GM18498 (cell line): Measurements from ENCODE around the gene INPP4A.
A peak's percentile ranks its signal among the peaks of the same experiment; 100 is the strongest.
"Not testable (repeated sequence)": the region's sequence is repeated elsewhere in the genome, so short reads cannot be mapped to it uniquely, and the experiment has no call there.

Experiments used
- ATAC-seq: cut with Tn5 transposase; IDR thresholded peaks from one replicate; pipeline ENCODE4 v1.9.1; 2021; ENCODE audit warnings: mild to moderate bottlenecking, moderate library complexity; ENCODE audit not compliant: unreplicated experiment

Gene INPP4A

DNA sequence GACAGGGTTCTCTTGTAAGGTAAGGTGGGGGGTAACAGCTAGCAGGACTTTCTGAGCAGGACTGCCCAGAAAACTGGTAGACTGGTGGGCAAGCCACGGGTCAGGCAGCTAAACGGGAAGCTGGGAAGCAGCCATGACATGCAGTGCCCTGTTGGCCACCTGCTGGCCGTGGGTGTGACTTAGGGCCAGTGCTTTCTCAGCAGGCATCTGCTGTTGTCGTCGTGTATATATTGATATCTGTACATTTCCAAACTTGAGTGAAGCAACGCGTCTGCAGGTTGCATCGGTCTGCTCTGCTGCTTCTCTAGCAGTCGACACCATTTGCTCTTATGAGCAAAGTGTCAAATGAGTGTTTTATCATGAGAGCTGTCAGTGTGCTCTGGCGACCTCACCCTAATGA lies 132.7 kb downstream of the INPP4A start:
- ATAC-seq: no peak

DNA sequence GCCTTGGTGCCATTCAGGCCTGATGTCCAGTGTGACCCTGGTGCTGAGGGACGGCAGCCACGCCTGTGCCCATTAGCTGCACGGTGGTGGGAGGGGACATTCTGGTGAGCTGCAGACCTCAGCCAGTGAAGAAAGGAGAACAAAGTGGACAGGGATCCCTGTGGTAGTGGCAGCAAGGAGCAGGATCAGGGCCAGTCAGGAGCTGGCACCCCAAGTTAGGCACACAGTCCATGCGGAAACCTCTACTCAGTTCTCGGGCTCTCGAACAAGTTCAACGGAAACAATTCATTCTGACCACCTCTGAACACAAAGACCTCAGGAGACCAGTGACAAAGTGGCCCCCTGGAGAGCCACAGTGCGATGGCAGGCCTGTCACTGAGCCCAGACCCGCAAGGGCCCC lies 133.6 kb downstream of the INPP4A start:
- ATAC-seq: no peak

- no peak for ATAC-seq
These were observed 135.3 kb downstream of the INPP4A start for GRCh38 chr2:98579926-98580325.

- ATAC-seq: no peak
These were observed 136.1 kb downstream of the INPP4A start for GRCh38 chr2:98580656-98581284.

DNA sequence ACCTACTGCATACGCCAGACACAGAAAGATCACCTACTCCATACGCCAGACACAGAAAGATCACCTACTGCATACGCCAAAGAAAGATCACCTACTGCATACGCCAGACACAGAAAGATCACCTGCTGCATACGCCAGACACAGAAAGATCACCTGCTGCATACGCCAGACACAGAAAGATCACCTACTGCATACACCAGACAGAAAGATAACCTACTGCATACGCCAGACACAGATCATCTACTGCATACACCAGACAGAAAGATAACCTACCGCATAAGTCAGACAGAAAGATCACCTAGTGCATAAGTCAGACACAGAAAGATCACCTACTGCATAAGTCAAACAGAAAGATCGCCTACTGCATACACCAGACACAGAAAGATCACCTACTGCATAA lies 137.9 kb downstream of the INPP4A start:
- no peak for ATAC-seq

GRCh38 chr2:98583276-98583675 lies 138.6 kb downstream of the INPP4A start:
- no peak for ATAC-seq

DNA sequence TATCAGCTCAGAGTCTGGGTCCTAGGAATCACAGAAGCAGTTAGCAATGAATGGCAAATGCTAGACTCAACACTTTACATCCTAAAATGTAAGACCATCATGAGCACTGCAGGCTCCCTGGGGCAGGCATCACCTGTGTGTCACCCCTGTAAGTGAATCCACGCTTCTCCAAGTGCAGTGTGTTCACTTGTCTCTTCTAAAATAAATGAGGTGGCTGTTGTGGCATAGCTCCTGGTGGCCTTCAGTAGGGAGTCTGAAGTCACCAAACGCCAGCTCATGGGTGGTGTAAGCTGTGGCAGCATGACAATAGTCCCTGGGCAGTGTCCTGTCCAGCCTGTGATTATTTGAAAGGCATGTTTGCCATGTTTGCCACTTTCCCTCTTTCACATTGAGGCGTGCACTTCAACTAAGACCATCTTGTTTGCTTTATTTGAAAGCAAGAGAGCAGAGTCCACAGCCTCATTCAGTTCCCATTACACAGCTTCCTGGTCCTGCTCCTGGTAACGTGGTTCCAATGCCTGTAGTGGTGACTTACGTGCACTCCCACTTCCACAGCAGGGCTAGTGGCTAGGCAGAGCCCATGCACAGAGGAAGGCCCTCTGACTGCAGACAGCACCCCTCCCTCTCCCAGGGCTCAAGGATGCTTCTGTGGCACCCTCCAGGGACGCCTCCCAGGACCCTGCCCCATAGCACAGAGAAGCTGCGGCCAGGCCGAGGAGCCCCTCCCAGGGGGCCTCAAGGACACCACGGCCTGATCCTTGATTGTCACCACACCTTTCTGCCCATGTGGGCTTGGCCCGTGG lies 139.4 kb downstream of the INPP4A start:
- no peak for ATAC-seq

GRCh38 chr2:98585386-98585785 lies 140.7 kb downstream of the INPP4A start:
- ATAC-seq: no peak

DNA sequence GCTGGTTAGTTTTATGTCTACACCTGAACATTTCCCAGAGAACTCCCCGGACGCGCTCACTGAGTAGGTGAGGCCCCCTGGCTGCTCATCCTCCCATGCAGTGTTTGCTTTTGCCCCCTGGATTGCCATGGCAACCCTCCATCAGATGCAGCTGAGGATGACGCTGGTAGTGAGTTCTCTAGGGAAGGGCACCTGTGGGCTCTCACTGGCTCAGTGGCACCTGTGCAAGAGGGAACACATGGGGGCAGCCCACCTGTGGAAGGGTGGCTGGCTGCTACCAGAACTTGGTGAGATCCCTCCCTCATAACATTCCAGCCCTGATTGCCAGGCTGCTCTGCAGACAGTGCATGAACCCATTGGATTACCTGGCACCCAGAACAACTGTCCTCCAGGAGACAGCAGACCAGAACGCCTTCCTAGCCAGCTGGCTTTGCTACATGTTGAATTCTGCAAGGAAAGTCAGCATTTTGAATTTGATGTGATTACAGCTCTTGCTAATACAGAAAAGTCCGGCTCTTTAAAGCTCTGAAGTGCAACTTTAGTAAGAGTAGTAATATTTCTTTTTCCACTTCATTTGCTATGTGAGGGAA lies 142.0 kb downstream of the INPP4A start:
- ATAC-seq: no peak

- no peak for ATAC-seq
These were observed 144.3 kb downstream of the INPP4A start for GRCh38 chr2:98588880-98589431.

DNA sequence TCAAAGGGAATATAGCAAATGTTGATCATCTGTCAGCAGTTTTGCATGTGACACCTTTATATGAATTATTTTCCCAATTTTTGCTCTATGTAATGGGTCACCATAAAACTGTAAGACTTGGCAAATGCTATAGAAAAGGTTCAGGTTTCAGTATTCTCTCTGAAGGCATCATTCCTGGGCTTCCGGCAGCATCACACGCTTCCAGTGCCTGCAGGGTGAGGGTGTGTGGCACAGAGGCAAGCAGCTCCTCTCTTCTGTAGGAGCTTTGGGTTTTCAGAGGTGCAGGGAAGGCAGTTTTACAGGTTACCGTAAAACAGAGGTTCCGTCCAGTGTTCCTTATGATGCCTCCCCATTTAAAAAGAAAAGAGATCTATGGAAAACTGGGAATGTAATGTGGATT lies 144.8 kb downstream of the INPP4A start:
- ATAC-seq: no peak

DNA sequence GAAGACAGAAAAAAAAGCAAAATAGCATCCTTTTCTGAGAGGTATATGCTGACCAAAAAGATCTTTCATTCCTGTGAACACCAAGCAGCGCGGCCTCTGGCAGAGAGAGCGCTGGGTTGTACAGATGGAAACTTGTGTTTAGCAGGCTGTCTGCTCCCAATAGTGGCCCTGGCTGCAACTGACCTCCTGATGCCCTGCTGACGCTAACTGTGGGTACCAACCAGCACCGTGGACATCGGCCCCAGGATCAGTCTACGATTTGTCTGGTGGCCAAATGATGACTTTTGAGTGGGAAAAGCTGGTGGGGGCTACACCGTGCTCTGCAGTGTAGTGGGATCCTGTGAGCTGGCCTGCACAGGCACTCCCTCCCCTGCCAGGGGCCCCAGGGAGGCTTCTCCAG lies 147.9 kb downstream of the INPP4A start:
- ATAC-seq: no peak

DNA sequence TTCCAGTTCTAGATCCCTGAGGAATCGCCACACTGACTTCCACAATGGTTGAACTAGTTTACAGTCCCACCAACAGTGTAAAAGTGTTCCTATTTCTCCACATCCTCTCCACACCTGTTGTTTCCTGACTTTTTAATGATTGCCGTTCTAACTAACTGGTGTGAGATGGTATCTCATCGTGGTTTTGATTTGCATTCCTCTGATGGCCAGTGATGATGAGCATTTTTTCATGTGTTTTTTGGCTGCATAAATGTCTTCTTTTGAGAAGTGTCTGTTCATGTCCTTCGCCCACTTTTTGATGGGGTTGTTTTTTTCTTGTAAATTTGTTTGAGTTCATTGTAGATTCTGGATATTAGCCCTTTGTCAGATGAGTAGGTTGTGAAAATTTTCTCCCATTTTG lies 150.0 kb downstream of the INPP4A start:
- ATAC-seq: not testable (repeated sequence)

GRCh38 chr2:98598781-98599428 lies 154.2 kb downstream of the INPP4A start:
- ATAC-seq: no peak

- peak; percentile 84 for ATAC-seq
These were observed 157.0 kb downstream of the INPP4A start for GRCh38 chr2:98601532-98602132.

GRCh38 chr2:98604547-98604946 lies 159.9 kb downstream of the INPP4A start:
- ATAC-seq: no peak

DNA sequence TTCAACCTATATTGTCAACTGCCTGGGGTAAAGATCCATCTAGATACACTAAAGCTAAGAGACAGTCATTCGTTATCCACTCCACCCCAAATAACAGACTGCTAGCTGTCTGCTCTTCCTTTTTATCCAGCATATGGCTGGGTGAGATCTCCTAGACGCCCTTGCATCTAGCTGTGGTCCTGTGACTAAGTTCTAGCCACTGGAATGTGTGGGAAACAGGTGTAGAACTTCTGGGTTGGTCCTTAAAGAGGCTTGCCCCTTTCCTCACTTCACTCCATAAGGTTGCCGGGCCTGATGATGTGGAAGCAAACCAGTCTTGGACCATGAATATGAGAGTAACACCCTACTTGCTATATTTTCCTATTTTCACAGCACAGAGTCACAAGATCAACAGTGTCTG lies 160.4 kb downstream of the INPP4A start:
- ATAC-seq: no peak

DNA sequence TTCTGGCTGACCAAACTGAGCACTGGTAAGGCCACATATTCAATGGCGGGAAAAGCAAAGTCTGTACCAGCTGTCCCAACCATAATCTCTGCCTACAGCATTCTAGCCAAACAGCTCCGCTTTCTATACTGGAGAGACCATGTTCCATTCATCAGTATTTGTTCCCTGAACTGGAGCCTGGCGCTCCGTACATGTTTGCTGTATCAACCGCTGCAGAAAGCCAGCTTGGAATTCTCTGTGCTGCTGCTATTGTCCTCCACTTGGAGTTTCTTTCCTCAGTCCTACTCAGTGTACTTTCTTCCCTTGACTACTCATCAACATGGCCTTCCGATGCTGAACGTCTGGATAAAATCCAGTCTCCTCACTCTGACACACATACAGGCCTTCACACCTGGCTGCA lies 161.8 kb downstream of the INPP4A start:
- no peak for ATAC-seq

DNA sequence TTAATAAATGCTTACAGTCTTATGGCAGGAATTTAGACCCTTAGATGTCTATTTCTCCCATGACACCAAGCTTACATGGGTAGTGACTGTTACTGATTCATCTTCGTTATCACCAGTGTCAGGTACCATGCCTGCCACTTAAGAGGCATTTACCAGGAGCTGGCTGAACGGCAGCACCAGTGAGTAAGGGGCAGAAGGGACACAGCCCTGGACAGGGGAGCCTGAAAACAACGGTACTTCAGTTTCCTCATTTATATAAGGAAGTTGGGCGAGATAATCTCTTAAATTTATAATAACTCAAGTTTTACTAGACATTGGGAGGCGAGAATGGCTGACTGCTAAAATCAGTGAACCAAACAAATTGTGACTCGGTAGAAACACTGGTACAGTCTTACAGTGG lies 162.4 kb downstream of the INPP4A start:
- ATAC-seq: no peak

DNA sequence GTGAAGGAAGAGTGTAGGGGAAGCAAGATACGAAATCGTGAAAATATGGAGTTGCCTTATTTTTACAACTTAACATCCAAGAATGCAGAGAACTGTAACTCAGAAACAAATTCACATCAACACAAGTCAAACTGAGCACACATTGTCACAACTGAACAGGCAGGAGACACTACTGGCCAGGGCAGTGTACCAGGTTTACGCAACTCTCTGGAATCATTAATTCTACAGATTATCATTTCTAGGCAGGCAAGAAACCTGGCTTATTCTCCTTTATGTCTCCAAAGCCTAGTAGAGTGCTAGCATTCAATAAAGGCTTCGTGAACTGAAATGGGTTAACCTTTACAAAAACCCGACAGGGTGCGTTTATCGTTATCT lies 163.1 kb downstream of the INPP4A start:
- ATAC-seq: no peak
